ENCODE measurements around the gene SAA4. TPM values are rescaled to one million over a fixed set of nuclear protein-coding genes. Genes with fewer than 3 reads are reported as not detected.

SAA4 gene
- total and polyA plus RNA-seq, 2 experiments from 2014 or later, result not detected

DNA sequence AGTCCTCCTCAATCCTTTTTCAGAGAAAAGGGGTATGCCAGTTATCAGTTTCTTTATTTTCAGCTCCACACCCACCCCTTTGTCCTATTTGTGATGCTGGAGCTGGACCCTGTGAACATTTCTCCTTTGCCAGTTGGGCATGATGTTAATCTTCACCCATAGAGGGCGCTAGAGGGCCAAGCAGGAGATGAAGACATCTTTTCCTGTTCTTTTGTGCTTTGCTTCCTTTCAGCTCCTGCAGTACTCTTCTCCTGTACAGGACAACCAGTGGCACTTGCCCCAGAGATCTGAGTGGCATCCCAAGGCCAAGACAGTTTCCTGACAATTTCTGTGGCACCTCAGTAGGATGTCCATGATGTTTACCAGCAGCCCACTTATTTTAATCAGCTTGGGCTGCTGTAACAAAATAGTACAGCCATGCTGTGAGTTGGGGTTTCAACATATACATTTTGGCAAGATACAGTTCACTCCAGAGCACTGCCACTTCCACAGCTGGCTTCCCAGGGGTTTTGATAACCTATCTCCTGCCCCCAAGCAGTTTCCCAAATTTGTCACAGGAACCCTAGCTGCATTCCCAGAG, 7.3 kb upstream of the SAA4 start:
- DNase-seq, result peak; percentile 79
- in situ Hi-C loops (cut with MboI), result no loop called here
- no peaks in the 10 kb centered on the region for H4K20me1 ChIP-seq (ENCODE audit: insufficient read depth)
- WGBS, 2 experiments (ENCODE audit: low coverage in 1 of 2, low lambda C conversion rate in 2 of 2, missing lambda C conversion rate in 2 of 2), result 0% methylated on average over 1 of the region's 1 CpG
- H3K4me1 ChIP-seq (ENCODE audit: insufficient read depth), result no peaks in the 10 kb centered on the region
- H3K9me2 ChIP-seq (ENCODE audit: insufficient read depth), result no peaks in the 10 kb centered on the region
- H3K36me3 ChIP-seq (ENCODE audit: low read depth), result no peaks in the 10 kb centered on the region
- H3K9ac ChIP-seq, result no peak overlapping the region
- H3F3A ChIP-seq (ENCODE audit: insufficient read depth), result no peaks in the 10 kb centered on the region
- H3K79me2 ChIP-seq (ENCODE audit: insufficient read depth), result no peaks in the 10 kb centered on the region
- no peaks in the 10 kb centered on the region for H3K9me3 ChIP-seq (ENCODE audit: low read depth)
- TF ChIP-seq EZH2phosphoT487 (IDR thresholded peaks at IDR 0.05; ENCODE audit: insufficient read depth, low read depth) (no peak), EZH2 (IDR thresholded peaks at IDR 0.05; ENCODE audit: insufficient read depth, poor library complexity, severe bottlenecking) (no peak)
- H2AFZ ChIP-seq, result peak overlapping the region; percentile 68
- H3K27ac ChIP-seq, result no peak overlapping the region
- H3K4me3 ChIP-seq, result no peak overlapping the region
- no peaks in the 10 kb centered on the region; the same call in 1 of the 2 replicates for H3K27me3 ChIP-seq (replicated peaks; ENCODE audit: insufficient read depth)
- no peak overlapping the region for H3K4me2 ChIP-seq (ENCODE audit: unreplicated experiment)

DNA sequence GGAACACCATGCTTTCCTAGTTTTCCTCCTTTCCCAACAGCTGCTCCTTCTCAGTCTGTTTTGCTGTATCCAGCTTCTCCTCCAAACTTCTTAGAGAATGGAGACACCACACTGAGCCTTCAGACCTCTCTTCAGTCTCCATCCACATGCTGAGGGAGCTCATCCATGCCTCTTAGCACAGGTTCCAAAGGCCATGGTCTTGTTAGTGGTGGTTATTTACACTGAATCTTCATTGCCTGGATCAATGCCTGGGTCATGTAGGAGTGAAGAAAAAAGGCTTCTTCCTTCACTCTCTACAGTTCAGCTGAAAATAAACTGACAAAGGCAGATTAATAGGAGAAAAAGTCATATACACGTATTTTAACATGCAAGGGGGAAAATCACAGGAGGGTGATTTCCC, 3.1 kb upstream of the SAA4 start:
- no peaks in the 10 kb centered on the region for H3K9me3 ChIP-seq (ENCODE audit: low read depth)
- no peaks in the 10 kb centered on the region for H3K9me2 ChIP-seq (ENCODE audit: insufficient read depth)
- no peaks in the 10 kb centered on the region for H3K36me3 ChIP-seq (ENCODE audit: low read depth)
- H3K27me3 ChIP-seq (replicated peaks; ENCODE audit: insufficient read depth), result peaks cover 16% of the 10 kb centered on the region; the same call in 1 of the 2 replicates
- no peaks in the 10 kb centered on the region for H3F3A ChIP-seq (ENCODE audit: insufficient read depth)
- no peak overlapping the region for H2AFZ ChIP-seq
- no peaks in the 10 kb centered on the region for H4K20me1 ChIP-seq (ENCODE audit: insufficient read depth)
- in situ Hi-C loops (cut with MboI), result no loop called here
- no peaks in the 10 kb centered on the region for H3K79me2 ChIP-seq (ENCODE audit: insufficient read depth)
- no peak overlapping the region for H3K4me3 ChIP-seq
- no peak for TF ChIP-seq EZH2 (IDR thresholded peaks at IDR 0.05; ENCODE audit: insufficient read depth, poor library complexity, severe bottlenecking)
- TF ChIP-seq EZH2phosphoT487 (IDR thresholded peaks at IDR 0.05; ENCODE audit: insufficient read depth, low read depth), result no peak
- H3K9ac ChIP-seq, result no peak overlapping the region
- 0% methylated on average over 1 of the region's 1 CpG for WGBS, 2 experiments (ENCODE audit: low coverage in 1 of 2, low lambda C conversion rate in 2 of 2, missing lambda C conversion rate in 2 of 2)
- no peaks in the 10 kb centered on the region for H3K4me1 ChIP-seq (ENCODE audit: insufficient read depth)
- H3K4me2 ChIP-seq (ENCODE audit: unreplicated experiment), result no peak overlapping the region
- no peak for DNase-seq
- no peak overlapping the region for H3K27ac ChIP-seq

DNA sequence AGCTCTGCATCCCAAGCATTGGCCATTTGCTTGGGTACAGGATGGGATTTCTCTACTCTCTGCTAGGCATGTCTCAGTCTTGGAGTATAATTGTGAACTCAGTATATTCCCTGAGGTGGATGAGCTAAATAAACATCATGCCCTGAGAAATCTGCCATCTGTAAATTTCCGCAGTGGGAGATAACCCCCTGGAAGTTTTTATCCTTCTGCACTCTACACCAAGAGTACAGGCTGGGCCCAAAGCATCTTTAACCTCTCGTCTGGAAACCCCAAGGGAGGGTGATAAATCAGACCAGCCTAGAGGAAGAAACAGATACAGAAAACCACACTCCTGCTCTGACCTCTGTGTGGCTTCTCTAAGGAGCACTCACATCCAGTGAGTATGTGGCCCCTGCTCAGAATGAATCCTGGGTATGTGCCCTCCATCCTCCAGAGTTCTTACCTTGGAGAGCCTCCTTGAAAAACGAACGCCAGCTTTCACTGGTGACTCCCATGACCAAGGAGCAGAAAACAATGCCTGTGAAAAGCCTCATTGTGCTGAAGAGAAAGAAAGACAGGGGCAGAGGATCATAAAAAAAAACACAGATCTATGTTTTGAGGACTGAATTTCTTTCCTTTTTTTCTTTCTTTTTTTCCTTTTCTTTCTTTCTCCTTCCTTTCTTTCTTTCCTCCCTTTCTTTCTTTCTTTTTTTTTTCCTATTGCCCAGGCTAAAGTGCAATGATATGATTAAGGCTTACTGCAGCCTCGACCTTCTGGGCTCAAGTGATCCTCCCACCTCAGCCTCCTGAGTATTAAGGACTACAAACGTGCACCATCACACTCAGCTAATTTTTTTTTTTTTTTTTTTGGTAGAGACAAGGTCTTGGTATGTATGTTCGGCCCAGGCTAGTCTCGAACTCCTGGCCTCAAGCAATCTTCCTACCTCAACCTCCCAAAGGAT, 938 bp downstream of the SAA4 start:
- Histone ChIP-seq H3K27ac (no peak overlapping the region), H3K79me2 (ENCODE audit: insufficient read depth) (no peaks in the 10 kb centered on the region), H4K20me1 (ENCODE audit: insufficient read depth) (no peaks in the 10 kb centered on the region), H3K36me3 (ENCODE audit: low read depth) (no peaks in the 10 kb centered on the region), H3K9me2 (ENCODE audit: insufficient read depth) (no peaks in the 10 kb centered on the region), H3K9ac (no peak overlapping the region), H3F3A (ENCODE audit: insufficient read depth) (no peaks in the 10 kb centered on the region), H3K4me1 (ENCODE audit: insufficient read depth) (no peaks in the 10 kb centered on the region), H2AFZ (no peak overlapping the region), H3K9me3 (ENCODE audit: low read depth) (no peaks in the 10 kb centered on the region), H3K4me2 (ENCODE audit: unreplicated experiment) (no peak overlapping the region), H3K4me3 (no peak overlapping the region), H3K27me3 (replicated peaks; ENCODE audit: insufficient read depth) (peaks cover 21% of the 10 kb centered on the region; the same call in 1 of the 2 replicates)
- TF ChIP-seq EZH2 (IDR thresholded peaks at IDR 0.05; ENCODE audit: insufficient read depth, poor library complexity, severe bottlenecking) (no peak), EZH2phosphoT487 (IDR thresholded peaks at IDR 0.05; ENCODE audit: insufficient read depth, low read depth) (no peak)
- 37 to 40% methylated on average over 8 of the region's 8 CpGs for WGBS, 2 experiments (ENCODE audit: low coverage in 1 of 2, low lambda C conversion rate in 2 of 2, missing lambda C conversion rate in 2 of 2)
- in situ Hi-C loops (cut with MboI), result no loop called here
- no peak for DNase-seq

DNA sequence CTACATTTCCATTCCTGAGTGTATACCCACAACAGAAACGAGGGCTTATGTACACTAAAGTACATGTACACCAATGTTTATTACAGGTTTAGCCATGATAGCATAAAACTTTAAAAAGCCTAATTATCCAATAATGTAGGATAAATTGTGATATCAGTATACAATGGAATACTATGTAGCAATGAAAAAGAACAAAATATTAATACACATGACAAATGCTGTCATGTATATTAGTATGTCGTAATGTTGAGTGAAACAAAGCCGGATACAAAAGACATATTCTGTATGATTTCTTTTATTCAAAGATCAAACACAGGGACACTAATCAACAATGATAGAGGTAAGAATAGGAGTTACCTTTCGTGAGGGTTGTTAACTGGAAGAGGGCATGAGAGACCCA, 2.7 kb downstream of the SAA4 start:
- H4K20me1 ChIP-seq (ENCODE audit: insufficient read depth), result no peaks in the 10 kb centered on the region
- H3K36me3 ChIP-seq (ENCODE audit: low read depth), result no peaks in the 10 kb centered on the region
- no peak overlapping the region for H3K27ac ChIP-seq
- H3K79me2 ChIP-seq (ENCODE audit: insufficient read depth), result no peaks in the 10 kb centered on the region
- H3K4me1 ChIP-seq (ENCODE audit: insufficient read depth), result no peaks in the 10 kb centered on the region
- TF ChIP-seq EZH2 (IDR thresholded peaks at IDR 0.05; ENCODE audit: insufficient read depth, poor library complexity, severe bottlenecking) (no peak), EZH2phosphoT487 (IDR thresholded peaks at IDR 0.05; ENCODE audit: insufficient read depth, low read depth) (no peak)
- no peak for DNase-seq
- no peaks in the 10 kb centered on the region for H3K9me2 ChIP-seq (ENCODE audit: insufficient read depth)
- H3K4me3 ChIP-seq, result no peak overlapping the region
- H3F3A ChIP-seq (ENCODE audit: insufficient read depth), result no peaks in the 10 kb centered on the region
- H3K9ac ChIP-seq, result no peak overlapping the region
- H3K27me3 ChIP-seq (replicated peaks; ENCODE audit: insufficient read depth), result peaks cover 21% of the 10 kb centered on the region; the same call in 1 of the 2 replicates
- no peak overlapping the region for H3K4me2 ChIP-seq (ENCODE audit: unreplicated experiment)
- WGBS, 2 experiments (ENCODE audit: low coverage in 1 of 2, low lambda C conversion rate in 2 of 2, missing lambda C conversion rate in 2 of 2), result 60 to 65% methylated on average over 4 of the region's 4 CpGs
- in situ Hi-C loops (cut with MboI), result no loop called here
- H2AFZ ChIP-seq, result no peak overlapping the region
- no peaks in the 10 kb centered on the region for H3K9me3 ChIP-seq (ENCODE audit: low read depth)
